ENCODE measurements around the gene WLS.

GRCh38 chr1:68229650-68230483 is 2.5 kb downstream of the WLS start:
- TF ChIP-seq, protein P1, sequence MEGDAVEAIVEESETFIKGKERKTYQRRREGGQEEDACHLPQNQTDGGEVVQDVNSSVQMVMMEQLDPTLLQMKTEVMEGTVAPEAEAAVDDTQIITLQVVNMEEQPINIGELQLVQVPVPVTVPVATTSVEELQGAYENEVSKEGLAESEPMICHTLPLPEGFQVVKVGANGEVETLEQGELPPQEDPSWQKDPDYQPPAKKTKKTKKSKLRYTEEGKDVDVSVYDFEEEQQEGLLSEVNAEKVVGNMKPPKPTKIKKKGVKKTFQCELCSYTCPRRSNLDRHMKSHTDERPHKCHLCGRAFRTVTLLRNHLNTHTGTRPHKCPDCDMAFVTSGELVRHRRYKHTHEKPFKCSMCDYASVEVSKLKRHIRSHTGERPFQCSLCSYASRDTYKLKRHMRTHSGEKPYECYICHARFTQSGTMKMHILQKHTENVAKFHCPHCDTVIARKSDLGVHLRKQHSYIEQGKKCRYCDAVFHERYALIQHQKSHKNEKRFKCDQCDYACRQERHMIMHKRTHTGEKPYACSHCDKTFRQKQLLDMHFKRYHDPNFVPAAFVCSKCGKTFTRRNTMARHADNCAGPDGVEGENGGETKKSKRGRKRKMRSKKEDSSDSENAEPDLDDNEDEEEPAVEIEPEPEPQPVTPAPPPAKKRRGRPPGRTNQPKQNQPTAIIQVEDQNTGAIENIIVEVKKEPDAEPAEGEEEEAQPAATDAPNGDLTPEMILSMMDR (IDR thresholded peaks at IDR 0.05; ENCODE audit: insufficient read depth, low read depth, low read length) = no peak
- no peak for TF ChIP-seq EZH2 (IDR thresholded peaks at IDR 0.05; ENCODE audit: insufficient read depth, low read length)
